Stimulated activated CD8-positive, alpha-beta memory T cell treated with anti-CD3 and anti-CD28 coated beads, Interleukin-4, amount 100 ng/mL, for 1 hour (primary cell): ENCODE measurements around the gene FBXO33.
"Not testable (repeated sequence)": the region's sequence is repeated elsewhere in the genome, so short reads cannot be mapped to it uniquely, and the experiment has no call there.

Source experiments
- DNase-seq, 2 donors: peaks; one replicate each; pipeline ENCODE4 v3.0.0-alpha.2; 2020; ENCODE audit warnings: low read depth in 2 of 2, low spot score in 1 of 2

The FBXO33 gene

DNA sequence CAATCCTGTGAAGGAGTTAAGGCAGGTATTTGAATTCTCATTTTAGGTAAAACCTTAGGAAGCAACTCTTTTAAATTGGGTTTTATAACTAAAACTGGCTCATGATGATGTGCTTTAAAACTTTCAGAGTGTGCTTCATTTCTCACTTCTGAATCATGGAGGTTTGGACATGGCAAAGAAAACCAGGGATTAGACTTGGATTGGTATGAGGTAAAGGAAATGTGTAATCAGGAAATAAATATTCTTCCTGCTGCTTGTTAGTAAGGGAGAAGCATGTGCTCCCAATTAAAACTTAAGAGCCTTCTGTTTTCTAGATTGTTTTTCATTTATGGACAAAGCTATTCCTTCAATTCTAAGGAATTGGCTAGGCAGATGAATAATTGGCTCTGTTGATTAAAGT lies 57.4 kb downstream of the FBXO33 start:
- DNase-seq, result no peak

GRCh38 chr14:39372656-39373055 lies 59.6 kb downstream of the FBXO33 start:
- DNase-seq, result no peak

GRCh38 chr14:39370415-39370814 lies 61.8 kb downstream of the FBXO33 start:
- DNase-seq, result no peak

- DNase-seq, result no peak
Measured at GRCh38 chr14:39369029-39369428, 63.2 kb downstream of the FBXO33 start.

- DNase-seq, result no peak
Measured at GRCh38 chr14:39368261-39368959, 63.8 kb downstream of the FBXO33 start.

DNA sequence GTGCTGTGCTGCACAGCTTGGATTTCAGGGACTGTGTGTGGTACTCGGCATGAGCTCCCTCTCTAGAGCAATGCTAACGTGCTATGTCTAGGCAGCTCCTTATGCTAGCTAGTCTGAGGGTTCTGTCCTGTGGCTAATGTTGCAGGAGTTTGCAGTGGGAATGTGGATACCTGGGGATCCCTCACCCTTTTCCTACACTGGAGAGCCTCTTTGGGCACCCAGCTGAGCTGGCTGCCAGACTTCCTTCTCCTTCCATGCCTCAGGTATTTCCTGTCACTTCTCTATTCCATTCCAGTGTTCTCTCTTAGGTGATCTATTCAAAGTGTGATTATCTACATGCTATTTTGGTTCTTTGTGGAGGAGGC lies 64.9 kb downstream of the FBXO33 start:
- DNase-seq, result no peak

DNA sequence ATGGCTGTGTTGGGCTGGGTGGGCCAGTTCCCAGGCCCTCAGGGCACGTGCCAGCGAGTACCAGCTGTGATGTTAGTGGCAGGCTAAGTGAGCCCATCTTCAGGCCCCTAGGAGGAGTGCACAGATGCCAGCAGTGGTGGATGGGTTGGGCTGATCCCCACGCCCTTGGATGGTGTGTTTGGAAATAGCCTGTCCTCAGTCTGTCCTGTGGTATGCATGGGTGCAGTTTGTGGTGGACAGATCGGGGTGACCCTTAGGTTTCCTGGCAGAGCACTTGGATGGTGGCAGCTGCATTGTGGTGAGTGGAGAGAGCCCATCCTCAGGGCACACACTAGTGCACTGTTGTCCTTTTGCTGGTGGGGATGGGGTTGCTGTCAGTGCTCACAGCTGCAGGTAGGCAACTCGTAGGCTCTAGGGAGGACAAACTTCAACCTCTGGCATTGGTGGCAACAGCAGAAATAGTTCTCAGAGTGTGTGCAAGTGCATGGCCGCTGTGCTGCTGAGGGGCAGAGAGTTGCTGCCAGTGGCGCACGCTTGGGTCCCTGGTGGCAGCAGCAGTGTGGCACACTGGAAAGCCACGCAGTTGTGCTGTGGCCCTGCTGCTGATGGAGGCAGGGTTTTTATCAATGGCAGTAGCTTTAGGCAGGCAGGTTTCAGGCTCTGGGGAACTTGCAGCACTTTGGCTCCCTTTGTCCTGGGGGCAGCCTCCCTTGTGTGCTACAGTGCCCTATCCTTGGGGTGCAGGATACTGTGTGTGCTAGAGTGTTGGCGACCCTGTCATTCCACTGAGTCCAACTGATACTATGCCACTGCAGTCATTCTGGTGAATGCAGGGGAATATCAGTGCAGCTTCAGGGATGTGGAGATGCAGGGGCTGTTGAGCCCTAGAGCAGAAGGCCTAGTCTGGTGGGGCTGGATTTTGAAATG lies 65.5 kb downstream of the FBXO33 start:
- DNase-seq, result no peak

DNA sequence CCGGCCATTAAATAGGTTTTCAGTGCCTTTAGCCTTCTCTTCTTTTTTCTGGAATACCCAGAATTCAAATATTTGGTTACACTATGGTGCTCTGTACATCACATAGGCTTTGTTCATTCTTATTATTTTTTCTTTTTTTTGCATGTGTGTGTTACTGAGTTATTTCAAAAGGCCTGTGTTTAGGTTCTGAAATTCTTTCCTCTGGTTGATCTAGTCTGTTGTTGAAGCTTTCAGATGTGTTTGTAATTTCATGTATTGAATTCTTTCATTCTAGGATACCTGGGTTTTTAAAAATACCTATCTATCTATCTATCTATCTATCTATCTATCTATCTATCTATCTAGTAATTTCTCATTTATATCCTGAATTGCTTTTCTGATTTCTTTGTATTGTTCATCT lies 66.9 kb downstream of the FBXO33 start:
- DNase-seq, result no peak

- no peak for DNase-seq
Measured at GRCh38 chr14:39364509-39364908, 67.7 kb downstream of the FBXO33 start.

GRCh38 chr14:39361556-39361955 lies 70.7 kb downstream of the FBXO33 start:
- DNase-seq, result not testable (repeated sequence)

DNA sequence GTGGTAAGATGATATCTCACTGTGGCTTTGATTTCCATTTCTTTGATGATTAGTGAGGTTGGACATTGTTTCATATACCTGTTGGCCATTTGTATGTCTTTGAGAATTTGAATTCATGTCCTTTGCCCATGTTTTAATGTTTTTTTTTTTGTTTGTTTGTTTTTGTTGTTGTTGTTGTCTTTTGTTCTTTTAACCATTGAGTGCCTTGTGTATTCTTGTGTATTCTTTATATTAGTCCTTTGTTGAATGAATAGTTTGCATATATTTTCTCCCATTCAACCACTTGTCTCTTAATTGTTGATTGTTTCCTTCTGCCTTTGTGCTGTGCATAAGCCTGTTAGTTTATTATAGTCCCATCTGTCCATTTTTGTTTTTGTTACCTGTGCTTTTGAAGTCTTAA lies 71.9 kb downstream of the FBXO33 start:
- no peak for DNase-seq

GRCh38 chr14:39359069-39359468 lies 73.2 kb downstream of the FBXO33 start:
- not testable (repeated sequence) for DNase-seq

GRCh38 chr14:39351708-39352107 lies 80.5 kb downstream of the FBXO33 start:
- no peak for DNase-seq

DNA sequence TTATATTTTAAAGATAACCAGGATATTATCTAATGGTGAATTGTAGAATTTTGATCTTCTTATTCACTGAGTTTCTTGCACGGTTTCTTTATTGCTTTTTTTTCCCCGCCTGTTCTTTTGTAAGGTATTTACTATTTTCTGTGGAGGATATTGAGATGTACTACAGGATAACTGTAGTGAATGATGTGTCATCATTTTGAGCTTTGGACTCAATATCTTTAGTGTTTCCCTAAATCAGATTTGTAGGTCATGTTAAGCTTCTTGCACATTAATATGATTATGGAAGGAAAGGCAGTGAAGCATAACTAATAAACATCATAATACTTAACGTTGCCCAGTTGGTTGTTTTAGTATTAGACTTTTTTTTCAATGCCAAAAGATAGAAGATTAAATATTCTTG lies 81.4 kb downstream of the FBXO33 start:
- no peak for DNase-seq
